Esophagus squamous epithelium (tissue), 4 donors: Measurements from ENCODE around the gene ZNF655.

Experiments used
- POLR2A ChIP-seq, 4 donors: fragments of 450-650 bp; IDR thresholded peaks; one replicate each; pipeline ENCODE4 v1.6.1; 2017; ENCODE audit warnings: antibody characterized with exemption in 4 of 4, mild to moderate bottlenecking in 4 of 4, moderate library complexity in 3 of 4
- TF ChIP-seq, protein P1 (sequence below), 6 experiments: fragments of 450-650 bp in 4 of 6; fragments of 200-600 bp in 2 of 6; sonication (generic) in 2 of 6; IDR thresholded peaks; one replicate each; pipeline ENCODE4 v1.5.1; 2016 to 2019; ENCODE audit warnings: antibody characterized with exemption in 6 of 6, mild to moderate bottlenecking in 4 of 6, moderate library complexity in 4 of 6

GRCh38 chr7:99551767-99552463 is 6.5 kb upstream of the ZNF655 start, which contains the start of gene FAM200A:
- TF ChIP-seq, protein P1, sequence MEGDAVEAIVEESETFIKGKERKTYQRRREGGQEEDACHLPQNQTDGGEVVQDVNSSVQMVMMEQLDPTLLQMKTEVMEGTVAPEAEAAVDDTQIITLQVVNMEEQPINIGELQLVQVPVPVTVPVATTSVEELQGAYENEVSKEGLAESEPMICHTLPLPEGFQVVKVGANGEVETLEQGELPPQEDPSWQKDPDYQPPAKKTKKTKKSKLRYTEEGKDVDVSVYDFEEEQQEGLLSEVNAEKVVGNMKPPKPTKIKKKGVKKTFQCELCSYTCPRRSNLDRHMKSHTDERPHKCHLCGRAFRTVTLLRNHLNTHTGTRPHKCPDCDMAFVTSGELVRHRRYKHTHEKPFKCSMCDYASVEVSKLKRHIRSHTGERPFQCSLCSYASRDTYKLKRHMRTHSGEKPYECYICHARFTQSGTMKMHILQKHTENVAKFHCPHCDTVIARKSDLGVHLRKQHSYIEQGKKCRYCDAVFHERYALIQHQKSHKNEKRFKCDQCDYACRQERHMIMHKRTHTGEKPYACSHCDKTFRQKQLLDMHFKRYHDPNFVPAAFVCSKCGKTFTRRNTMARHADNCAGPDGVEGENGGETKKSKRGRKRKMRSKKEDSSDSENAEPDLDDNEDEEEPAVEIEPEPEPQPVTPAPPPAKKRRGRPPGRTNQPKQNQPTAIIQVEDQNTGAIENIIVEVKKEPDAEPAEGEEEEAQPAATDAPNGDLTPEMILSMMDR (IDR thresholded peaks at IDR 0.05): no peak
- peak in 3 of 4 donors; percentile 16 to 80 (median 70) for TF ChIP-seq POLR2A (IDR thresholded peaks at IDR 0.05)
